GM18861 (cell line): ENCODE data around the gene CMIP.
"Not testable (repeated sequence)": the region's sequence is repeated elsewhere in the genome, so short reads cannot be mapped to it uniquely, and the experiment has no call there.

Experiments
- ATAC-seq: cut with Tn5 transposase; IDR thresholded peaks from one replicate; pipeline ENCODE4 v1.9.1; 2021; ENCODE audit not compliant: unreplicated experiment

The CMIP gene

GRCh38 chr16:81421126-81421525, 23.5 kb upstream of the CMIP start:
- ATAC-seq: no peak

GRCh38 chr16:81421536-81421935, 23.1 kb upstream of the CMIP start:
- ATAC-seq: no peak

DNA sequence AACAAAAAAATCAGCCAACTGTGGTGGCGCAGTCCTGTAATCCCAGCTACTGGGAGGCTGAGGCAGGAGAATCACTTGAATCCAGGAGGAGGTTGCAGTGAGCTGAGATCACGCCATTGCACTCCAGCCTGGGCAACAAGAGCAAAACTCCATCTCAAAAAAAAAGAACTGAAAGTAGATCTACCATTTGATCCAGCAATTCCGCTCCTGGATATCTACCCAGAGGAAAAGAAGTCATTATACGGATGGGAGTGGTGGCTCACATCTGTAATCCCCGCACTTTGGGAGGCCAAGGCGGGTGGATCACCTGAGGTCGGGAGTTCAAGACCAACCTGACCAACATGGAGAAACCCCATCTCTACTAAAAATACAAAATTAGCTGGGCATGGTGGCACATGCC, 22.5 kb upstream of the CMIP start:
- ATAC-seq: not testable (repeated sequence)

DNA sequence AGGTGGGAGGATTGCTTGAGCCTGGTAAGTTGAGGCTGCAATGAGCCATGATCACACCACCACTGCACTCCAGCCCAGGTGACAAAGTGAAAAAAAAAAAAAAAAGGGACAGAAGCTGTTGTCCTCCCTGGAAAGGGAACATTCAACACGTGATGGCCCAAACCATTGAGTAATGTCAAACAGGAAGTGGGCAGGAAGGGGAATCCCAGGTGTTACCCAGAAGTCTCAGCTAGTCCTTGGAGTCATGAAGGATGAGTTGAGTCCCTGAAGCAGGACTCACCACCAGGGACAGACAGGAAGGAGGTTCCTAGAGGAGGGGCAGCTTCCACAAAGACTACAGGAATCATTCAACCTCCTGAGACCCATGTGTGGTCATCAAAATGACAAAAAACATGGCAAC, 19.8 kb upstream of the CMIP start:
- ATAC-seq: no peak

GRCh38 chr16:81427219-81427618, 17.4 kb upstream of the CMIP start:
- no peak for ATAC-seq

GRCh38 chr16:81429045-81429521, 15.5 kb upstream of the CMIP start:
- ATAC-seq: no peak

GRCh38 chr16:81431554-81432353, 12.9 kb upstream of the CMIP start:
- ATAC-seq: no peak

GRCh38 chr16:81432937-81433557, 11.6 kb upstream of the CMIP start:
- ATAC-seq: no peak

DNA sequence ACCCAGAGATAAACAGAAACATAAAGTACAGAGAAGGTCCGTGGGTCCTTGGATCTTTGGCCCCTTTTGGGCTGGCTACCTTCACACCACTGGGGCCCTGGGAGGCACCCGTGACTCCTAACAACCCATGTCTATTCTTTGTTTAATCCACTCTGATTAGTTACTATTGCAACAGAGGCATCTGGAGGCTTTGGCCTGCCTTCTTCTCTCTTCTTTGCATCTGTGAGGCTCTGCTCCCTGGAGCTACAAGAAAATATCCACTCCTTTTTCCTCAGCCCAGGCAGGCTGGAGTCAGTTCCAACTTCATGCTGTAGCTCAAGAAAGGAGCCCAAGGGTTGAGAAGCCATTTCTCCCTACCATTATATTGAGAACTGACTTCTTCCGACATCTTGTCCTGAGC, 9.5 kb upstream of the CMIP start:
- ATAC-seq: no peak

DNA sequence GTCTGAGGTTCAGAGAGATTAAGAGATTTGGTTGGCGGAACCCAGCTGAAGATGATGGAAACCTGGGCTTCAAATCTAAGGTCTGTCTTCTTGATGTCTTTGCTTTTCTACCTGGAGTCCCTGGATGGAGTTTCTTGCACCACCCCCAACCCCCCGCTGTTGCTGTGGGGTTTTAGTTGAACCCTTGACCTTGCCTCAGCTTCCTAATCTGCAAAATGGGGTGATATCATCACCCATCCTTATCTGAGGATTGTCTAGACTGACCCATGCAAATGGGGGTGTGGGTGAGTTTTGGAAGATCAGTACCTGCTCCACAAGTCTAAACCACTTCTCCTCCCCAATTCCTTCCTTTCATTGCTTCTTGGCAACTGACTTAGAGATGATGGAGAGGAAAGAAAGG, 9.0 kb upstream of the CMIP start:
- no peak for ATAC-seq

DNA sequence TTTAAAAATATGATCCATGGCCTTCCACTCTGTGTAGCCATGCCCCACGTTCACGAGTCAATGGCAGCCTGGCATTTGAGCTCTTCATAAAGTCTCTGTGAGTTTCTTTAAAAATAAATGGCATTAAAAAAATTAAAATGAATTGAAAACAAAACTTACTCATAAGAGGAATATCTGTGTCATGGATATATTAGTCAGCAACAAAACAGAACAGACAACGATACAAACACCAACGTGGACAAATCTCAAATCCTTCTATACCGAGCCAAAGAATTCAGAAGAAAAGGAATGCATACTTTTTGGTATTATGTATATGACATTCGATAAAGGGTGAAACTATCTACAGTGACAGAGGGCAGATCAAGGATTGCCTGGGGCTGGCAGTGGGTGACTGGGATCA, 8.2 kb upstream of the CMIP start:
- ATAC-seq: no peak

GRCh38 chr16:81437865-81438264, 6.7 kb upstream of the CMIP start:
- no peak for ATAC-seq

DNA sequence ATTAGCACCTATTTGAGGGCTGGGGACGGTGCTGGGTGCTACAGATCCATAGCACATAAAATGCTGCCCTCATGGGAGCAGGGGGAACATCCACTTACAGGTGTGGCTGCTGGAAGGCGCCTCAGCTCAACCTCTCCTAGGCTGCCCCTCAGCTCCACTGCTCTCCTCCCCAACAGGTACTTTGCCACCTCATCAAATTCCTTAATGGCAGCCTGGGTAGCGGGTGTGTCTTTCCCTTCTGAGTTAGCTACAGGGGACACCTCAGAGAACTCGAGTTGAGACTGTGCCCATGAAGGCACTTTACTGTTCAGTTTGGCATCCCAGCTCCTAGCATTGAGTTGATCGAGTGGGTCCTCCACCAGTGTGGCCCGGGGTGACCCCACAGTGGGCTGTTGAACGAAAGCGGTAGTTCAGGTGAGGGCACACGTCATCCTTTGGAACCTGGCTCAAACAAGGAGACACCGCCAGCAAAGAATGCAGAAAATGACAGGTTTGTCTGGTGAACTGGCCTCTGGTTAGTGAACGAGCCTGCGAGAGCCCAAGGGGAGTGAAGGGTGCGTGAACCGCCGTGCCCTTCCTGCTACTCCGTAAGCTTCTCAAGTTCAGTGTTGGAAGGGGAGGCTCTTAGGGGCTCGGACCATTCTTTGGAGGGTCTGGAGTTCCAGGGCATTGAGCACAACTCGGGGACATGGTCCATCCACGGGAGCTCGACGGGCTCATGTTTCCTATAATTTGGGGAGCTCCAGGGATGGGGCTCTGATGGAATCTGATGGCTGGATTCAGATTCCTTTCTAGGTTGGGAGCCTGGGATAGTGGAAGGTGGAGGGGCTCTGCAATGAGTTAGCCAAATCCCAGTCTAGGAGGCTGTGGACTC, 3.5 kb upstream of the CMIP start:
- no peak for ATAC-seq

GRCh38 chr16:81442220-81442915, 2.2 kb upstream of the CMIP start:
- no peak for ATAC-seq

GRCh38 chr16:81442916-81443687, 1.5 kb upstream of the CMIP start:
- ATAC-seq: no peak

DNA sequence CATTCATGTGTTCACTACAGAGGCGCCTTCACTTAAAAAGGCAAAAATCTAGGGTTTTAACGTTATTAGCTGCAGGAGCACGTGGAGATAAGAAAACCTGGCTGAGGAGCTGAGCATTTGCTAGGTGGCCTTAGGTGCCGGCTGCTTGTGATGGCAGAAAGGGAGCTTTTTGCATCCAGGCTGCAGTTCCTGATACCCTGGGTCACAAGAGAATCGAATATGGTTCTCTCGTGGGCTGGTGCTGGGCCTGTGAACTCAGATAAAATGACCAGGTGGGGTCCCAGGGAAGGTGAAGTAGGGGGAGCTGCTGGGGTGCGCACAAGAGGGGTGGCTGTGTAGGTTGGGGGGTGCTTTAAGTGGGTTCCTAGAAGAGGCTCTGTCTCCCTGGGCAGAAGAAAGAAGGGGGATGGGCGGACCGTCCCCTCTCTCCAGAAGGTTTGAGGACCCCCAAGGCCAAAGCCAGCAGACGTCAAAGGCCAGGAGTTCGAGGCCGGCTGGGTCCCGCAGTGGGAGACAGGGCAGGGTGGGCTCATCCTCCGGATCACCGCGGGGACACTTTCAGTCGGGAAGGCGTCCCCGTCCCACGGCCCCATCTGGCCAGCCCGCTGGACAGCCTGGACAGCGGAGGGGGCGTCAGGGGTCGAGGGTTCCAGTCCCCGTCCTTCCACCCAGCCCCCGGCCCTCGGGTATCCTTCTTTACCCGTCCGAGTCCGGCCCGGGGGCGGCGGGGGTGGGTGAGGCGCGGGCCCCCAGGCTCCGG, 740 bp upstream of the CMIP start:
- ATAC-seq: no peak

DNA sequence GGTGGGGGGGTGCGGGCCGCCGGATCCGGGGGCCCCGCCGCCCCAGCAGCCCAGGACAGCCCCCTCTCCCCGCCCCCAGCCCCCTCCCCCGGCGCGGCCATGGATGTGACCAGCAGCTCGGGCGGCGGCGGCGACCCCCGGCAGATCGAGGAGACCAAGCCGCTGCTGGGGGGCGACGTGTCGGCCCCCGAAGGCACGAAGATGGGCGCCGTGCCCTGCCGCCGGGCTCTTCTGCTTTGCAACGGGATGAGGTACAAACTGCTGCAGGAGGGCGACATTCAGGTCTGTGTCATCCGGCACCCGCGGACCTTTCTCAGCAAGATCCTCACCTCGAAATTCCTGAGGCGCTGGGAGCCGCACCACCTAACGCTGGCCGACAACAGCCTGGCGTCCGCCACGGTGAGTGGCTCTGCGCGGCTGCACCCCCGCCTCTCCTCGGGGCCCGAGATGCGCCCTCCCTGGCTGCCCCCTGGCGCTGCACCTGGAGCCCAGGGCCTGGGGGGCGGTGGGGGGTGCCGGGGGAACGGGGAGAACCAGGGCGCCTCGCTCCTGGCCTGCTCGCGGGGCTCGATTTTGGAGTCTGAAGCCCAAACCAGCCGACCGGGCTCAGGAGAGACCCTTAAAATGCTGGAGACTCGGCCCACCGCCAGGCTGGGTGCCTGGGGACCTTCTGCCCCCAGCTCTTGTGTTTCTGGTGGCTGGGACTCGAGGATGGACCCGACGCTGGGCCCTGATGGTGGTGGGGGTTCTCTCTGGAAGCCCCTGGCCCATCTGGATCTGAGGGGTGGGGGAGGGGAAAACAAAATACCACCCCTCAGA, 744 bp downstream of the CMIP start:
- no peak for ATAC-seq

GRCh38 chr16:81445966-81446906, 1.6 kb downstream of the CMIP start:
- ATAC-seq: no peak
